Endothelial cell (in vitro differentiated cells): ENCODE measurements around the gene DIP2C. TPM values are rescaled to one million over a fixed set of nuclear protein-coding genes. Genes with fewer than 3 reads are reported as not detected.

ENCODE experiments used
- DNase-seq: peaks from one replicate; pipeline ENCODE4 v3.0.0; 2021; ENCODE audit warnings: low spot score
- H3K27ac Mint-ChIP-seq: one replicate; pipeline ENCODE4 v1.8.0; 2021; ENCODE audit warnings: mixed read lengths, inconsistent platforms; ENCODE audit not compliant: unreplicated experiment
- H3K27me3 Mint-ChIP-seq: one replicate; pipeline ENCODE4 v1.8.0; 2021; ENCODE audit warnings: mild to moderate bottlenecking, moderate library complexity, mixed read lengths, inconsistent platforms; ENCODE audit not compliant: unreplicated experiment
- H3K36me3 Mint-ChIP-seq: one replicate; pipeline ENCODE4 v1.8.0; 2021; ENCODE audit warnings: mild to moderate bottlenecking, low read depth, mixed read lengths, inconsistent platforms; ENCODE audit not compliant: unreplicated experiment
- H3K4me1 Mint-ChIP-seq: one replicate; pipeline ENCODE4 v1.8.0; 2021; ENCODE audit warnings: mild to moderate bottlenecking, mixed read lengths, inconsistent platforms; ENCODE audit not compliant: unreplicated experiment
- H3K4me3 Mint-ChIP-seq: one replicate; pipeline ENCODE4 v1.8.0; 2021; ENCODE audit warnings: mild to moderate bottlenecking, mixed read lengths, inconsistent platforms; ENCODE audit not compliant: unreplicated experiment
- H3K9me3 Mint-ChIP-seq: one replicate; pipeline ENCODE4 v1.8.0; 2021; ENCODE audit warnings: mixed read lengths, inconsistent platforms; ENCODE audit not compliant: unreplicated experiment
- total RNA-seq: library from RNA; stranded (reverse); fragmentation: NEBNext Ultra II Directional; extraction: Animal tissue kit (Norgen Biotek cat#: 25700); gene quantifications from one replicate; pipeline ENCODE4 v1.2.1, GENCODE V29; 2021; ENCODE audit not compliant: unreplicated experiment
- TF ChIP-seq, protein P1 (sequence below): fragments of 200-600 bp; sonication (generic); IDR thresholded peaks from one replicate; pipeline ENCODE4 v1.5.0; 2021; ENCODE audit warnings: antibody characterized with exemption; ENCODE audit not compliant: unreplicated experiment

The DIP2C gene
- total RNA-seq, 1 donor from 2014 or later = 13.1 TPM

DNA sequence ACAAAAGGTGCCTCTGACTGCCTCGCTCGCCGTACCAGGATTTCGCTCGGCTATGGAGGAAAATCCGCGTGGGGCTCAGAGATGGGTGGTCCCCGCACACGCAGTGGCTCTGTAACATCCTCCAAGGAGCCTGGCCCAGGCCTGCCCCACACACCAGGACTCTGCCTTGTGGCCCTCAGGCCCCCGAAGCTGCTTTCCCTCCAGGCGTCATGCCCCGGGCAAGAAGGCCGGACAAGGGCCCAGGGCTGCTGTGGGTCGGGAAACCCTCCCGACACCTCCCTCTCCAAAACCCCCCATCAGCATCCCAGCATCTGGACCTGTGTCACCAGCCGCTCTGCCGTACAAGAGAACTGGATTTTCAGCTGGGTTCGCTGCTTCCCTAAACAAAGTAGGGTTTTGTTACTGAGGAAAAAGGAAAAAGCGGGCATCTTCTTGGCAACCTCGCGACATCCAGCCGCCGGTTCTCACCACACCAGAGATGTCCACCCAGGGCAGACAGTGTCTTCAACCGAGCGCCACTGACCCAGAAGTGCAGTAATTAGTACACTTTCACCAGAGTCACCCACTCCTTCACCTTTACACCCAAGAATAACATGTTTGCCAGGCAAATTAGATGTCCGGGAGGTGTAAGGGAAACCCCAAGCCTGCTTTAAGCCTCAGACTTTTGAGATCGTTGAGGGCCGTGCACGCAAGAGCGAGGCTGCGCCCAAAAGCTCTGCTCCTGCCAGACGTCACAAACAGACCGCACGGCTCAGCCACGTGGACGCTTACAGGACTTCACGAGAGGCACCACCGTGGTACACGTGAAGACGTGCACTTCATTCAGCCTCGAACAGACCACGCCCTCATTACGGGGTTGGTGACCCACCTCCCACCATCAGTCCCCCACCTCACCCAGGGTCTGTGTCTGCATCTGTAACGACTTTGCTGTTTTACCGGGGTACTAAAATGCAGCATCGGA lies 62.2 kb downstream of the DIP2C start:
- TF ChIP-seq, protein P1, sequence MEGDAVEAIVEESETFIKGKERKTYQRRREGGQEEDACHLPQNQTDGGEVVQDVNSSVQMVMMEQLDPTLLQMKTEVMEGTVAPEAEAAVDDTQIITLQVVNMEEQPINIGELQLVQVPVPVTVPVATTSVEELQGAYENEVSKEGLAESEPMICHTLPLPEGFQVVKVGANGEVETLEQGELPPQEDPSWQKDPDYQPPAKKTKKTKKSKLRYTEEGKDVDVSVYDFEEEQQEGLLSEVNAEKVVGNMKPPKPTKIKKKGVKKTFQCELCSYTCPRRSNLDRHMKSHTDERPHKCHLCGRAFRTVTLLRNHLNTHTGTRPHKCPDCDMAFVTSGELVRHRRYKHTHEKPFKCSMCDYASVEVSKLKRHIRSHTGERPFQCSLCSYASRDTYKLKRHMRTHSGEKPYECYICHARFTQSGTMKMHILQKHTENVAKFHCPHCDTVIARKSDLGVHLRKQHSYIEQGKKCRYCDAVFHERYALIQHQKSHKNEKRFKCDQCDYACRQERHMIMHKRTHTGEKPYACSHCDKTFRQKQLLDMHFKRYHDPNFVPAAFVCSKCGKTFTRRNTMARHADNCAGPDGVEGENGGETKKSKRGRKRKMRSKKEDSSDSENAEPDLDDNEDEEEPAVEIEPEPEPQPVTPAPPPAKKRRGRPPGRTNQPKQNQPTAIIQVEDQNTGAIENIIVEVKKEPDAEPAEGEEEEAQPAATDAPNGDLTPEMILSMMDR = no peak
- no peaks in the 10 kb centered on the region for H3K9me3 Mint-ChIP-seq
- DNase-seq = no peak
- H3K27me3 Mint-ChIP-seq = peaks cover 5% of the 10 kb centered on the region
- no peak overlapping the region for H3K4me3 Mint-ChIP-seq
- H3K4me1 Mint-ChIP-seq = no peaks in the 10 kb centered on the region
- peaks cover 2% of the 10 kb centered on the region for H3K36me3 Mint-ChIP-seq
- no peak overlapping the region for H3K27ac Mint-ChIP-seq

DNA sequence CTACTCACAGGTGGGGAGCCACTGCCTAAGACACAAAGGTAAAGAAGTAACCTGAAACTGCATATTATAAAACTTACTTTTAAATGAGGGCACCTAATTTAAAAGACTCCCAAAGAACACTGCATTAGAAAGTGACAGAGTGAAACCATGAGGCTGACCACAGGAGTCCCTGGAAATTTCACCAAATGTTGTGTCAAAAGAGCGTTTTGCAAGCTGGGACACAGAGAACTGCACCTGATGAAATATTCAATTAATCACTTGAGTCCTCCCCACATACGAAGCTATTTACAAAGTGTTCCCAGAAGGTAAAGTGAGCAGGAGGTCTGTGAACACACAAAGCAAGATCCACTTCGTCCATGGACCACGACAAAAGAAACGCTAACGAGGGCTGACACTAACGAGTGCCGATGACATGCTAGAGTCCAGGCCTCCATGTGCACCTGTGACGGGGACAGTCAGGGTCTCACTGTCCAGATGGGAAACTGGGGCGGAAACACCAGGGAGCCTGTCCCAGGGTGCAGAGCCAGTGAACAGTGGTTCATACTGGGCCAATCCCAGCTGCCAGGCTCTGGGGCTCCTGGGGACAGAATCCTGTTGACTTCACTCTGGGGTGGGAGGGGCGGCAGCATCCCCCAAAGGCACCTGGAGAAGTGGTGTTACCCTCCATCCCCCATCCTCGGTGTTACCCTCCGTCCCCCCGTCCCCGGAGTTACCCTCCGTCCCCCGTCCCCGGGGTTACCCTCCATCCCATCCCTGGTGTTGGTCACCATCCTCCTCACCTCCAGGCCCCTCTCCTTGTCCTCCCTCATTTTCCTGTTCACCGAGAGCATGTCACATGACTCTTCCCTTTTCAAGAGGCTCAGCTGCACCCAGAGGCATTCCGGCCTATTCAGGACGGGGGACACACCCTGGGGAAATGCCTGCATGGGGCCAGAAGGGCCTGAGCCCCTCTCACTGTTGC lies 63.4 kb downstream of the DIP2C start:
- Mint-ChIP-seq H3K27me3 (peaks cover 5% of the 10 kb centered on the region), H3K4me3 (no peak overlapping the region), H3K4me1 (no peaks in the 10 kb centered on the region), H3K9me3 (no peaks in the 10 kb centered on the region), H3K27ac (peak overlapping the region; percentile 61), H3K36me3 (no peaks in the 10 kb centered on the region)
- TF ChIP-seq, protein P1 = no peak
- DNase-seq = no peak

DNA sequence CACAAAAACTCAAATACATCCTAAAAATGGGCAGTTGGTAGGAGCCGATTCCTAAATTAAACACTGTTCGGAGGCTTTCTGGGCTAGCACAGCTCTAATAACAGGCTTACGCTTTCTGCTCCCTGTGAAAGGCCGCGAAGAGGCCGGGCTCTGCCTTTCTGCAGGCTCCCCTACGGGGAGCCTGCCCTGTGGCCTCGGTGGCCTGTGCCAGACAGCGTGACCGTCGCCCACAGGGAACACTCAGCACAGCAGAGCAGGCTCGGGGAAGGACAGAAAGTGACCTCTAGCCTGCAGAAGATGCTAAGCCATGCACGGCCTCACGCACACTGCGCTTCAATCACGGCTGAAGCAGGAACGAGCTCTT lies 64.2 kb downstream of the DIP2C start:
- TF ChIP-seq, protein P1 = no peak
- Mint-ChIP-seq H3K27me3 (peaks cover 5% of the 10 kb centered on the region), H3K4me1 (no peaks in the 10 kb centered on the region), H3K4me3 (no peak overlapping the region), H3K36me3 (no peaks in the 10 kb centered on the region), H3K9me3 (no peaks in the 10 kb centered on the region), H3K27ac (no peak overlapping the region)
- no peak for DNase-seq

DNA sequence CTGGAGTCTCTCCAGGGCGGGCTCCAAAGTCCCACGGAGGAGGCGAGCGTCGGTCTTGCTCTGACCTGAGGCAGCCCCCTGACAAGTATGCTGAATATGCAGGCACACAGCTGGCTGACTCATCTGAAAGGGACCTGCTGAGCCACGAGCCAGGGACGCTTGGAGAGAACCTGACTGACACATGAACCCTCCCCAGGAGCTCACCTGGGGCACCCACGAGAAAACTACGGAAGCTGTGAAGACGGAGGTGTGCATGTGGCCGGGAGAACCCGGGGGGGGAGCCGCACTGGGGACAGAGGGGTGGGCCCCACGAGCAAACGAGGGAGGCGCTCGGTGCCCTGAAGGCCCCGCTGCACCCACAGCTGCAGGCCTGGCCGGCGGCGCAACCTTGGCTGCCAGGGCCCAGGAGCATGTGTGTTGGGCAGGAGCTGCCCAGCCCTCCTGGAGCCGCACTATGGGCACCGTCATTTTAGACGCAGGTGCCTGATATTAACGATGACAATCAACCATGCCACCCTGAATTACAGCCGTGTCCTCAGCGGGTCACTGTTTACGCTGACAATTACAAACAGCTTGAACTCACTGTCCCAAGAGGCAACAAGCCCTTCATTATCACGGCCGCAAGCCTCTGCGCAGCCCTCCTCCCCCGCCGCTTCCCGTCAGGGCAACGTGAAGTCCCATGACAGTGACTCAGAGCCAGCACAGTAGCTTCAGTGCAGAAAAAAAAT lies 64.7 kb downstream of the DIP2C start:
- Mint-ChIP-seq H3K27ac (no peak overlapping the region), H3K4me1 (no peaks in the 10 kb centered on the region), H3K27me3 (peaks cover 5% of the 10 kb centered on the region), H3K4me3 (no peak overlapping the region), H3K9me3 (no peaks in the 10 kb centered on the region), H3K36me3 (no peaks in the 10 kb centered on the region)
- TF ChIP-seq, protein P1 = no peak
- DNase-seq = no peak
